Omental fat pad (tissue), 4 donors: Measurements from ENCODE around the gene TAF10. TPM values are rescaled to one million over a fixed set of nuclear protein-coding genes. Genes with fewer than 3 reads are reported as not detected.

ENCODE experiments used
- ATAC-seq: fragments of 150-250 bp; one replicate; pipeline ENCODE4 v1.9.1; 2016; ENCODE audit warnings: mild to moderate bottlenecking, moderate library complexity; ENCODE audit not compliant: low FRiP score
- DNase-seq: peaks from one replicate; pipeline ENCODE4 v3.0.0-alpha.2; 2019; ENCODE audit warnings: low spot score
- CTCF ChIP-seq, 3 donors: fragments of 450-650 bp; IDR thresholded peaks; one replicate each; pipeline ENCODE4 v1.5.1; 2016 to 2017; ENCODE audit warnings: antibody characterized with exemption in 3 of 3, mild to moderate bottlenecking in 3 of 3, moderate library complexity in 2 of 3
- total RNA-seq, 4 donors: library from RNA; depleted of rRNA; stranded (reverse); fragments of >200 nt; gene quantifications; one replicate each; pipeline ENCODE4 v1.1.0, GENCODE V29; 2016

The TAF10 gene
- total RNA-seq, 4 donors from 2014 or later = 31.9 to 52.6 (median 37.1) TPM

GRCh38 chr11:6596239-6596877 lies 15.7 kb downstream of the TAF10 start:
- DNase-seq (no peak), ATAC-seq (no peak)
- no peak for TF ChIP-seq CTCF (IDR thresholded peaks at IDR 0.05)

GRCh38 chr11:6594142-6594768 lies 17.8 kb downstream of the TAF10 start:
- DNase-seq (no peak), ATAC-seq (no peak)
- no peak for TF ChIP-seq CTCF (IDR thresholded peaks at IDR 0.05)

GRCh38 chr11:6588018-6588417 lies 24.0 kb downstream of the TAF10 start:
- no peak for TF ChIP-seq CTCF (IDR thresholded peaks at IDR 0.05)
- DNase-seq (no peak), ATAC-seq (no peak)

- no peak for TF ChIP-seq CTCF (IDR thresholded peaks at IDR 0.05)
- no peak for ATAC-seq
- DNase-seq = no peak
Observed at GRCh38 chr11:6587360-6587953, 24.6 kb downstream of the TAF10 start.

GRCh38 chr11:6586434-6587359 lies 25.3 kb downstream of the TAF10 start:
- no peak for ATAC-seq
- DNase-seq = no peak
- TF ChIP-seq CTCF (IDR thresholded peaks at IDR 0.05) = no peak

- no peak for DNase-seq
- no peak for ATAC-seq
- no peak for TF ChIP-seq CTCF (IDR thresholded peaks at IDR 0.05)
Observed at GRCh38 chr11:6584528-6584927, 27.5 kb downstream of the TAF10 start.
